Measurements from ENCODE around the gene SLC24A4.

- TF ChIP-seq POLR2A (IDR thresholded peaks at IDR 0.05; ENCODE audit: borderline replicate concordance, extremely low read depth, insufficient read depth, insufficient read length) (no peak), CTCF (IDR thresholded peaks at IDR 0.05 in 2 of 3, conservative IDR thresholded peaks at IDR 0.05 in 1 of 3; ENCODE audit: borderline replicate concordance in 1 of 3, insufficient read depth in 1 of 3, low read depth in 2 of 3, low read length in 2 of 3) (no peak), SP1 (IDR thresholded peaks at IDR 0.05; ENCODE audit: low read depth) (no peak), MAX (IDR thresholded peaks at IDR 0.05) (no peak)
Observed at GRCh38 chr14:92503756-92504491, 181.0 kb downstream of the SLC24A4 start.
